Endothelial cell of umbilical vein (primary cell): ENCODE data around the gene ST6GALNAC2.

Source experiments
- CTCF ChIP-seq, 2 donors: IDR thresholded peaks; 1 replicate in 1 of 2; 2 replicates in 1 of 2; pipeline ENCODE4 v1.5.1; 2011; ENCODE audit warnings: low read length in 2 of 2, mild to moderate bottlenecking in 2 of 2, moderate library complexity in 2 of 2, control low read depth in 1 of 2, inconsistent platforms in 1 of 2, low read depth in 1 of 2; ENCODE audit not compliant: insufficient read depth in 1 of 2; ENCODE audit errors: extremely low read depth in 1 of 2
- EZH2 ChIP-seq: IDR thresholded peaks from 2 replicates; pipeline ENCODE4 v1.6.1; 2012; ENCODE audit warnings: borderline replicate concordance, low read depth, mild to moderate bottlenecking, moderate library complexity, low read length, inconsistent platforms; ENCODE audit not compliant: severe bottlenecking
- FOS ChIP-seq: IDR thresholded peaks from 2 replicates; pipeline ENCODE4 v1.6.1; 2011; ENCODE audit warnings: mild to moderate bottlenecking, low read length, moderate library complexity, borderline replicate concordance; ENCODE audit not compliant: insufficient read depth
- GATA2 ChIP-seq: IDR thresholded peaks from 2 replicates; pipeline ENCODE4 v1.7.0; 2011; ENCODE audit warnings: low read depth, mild to moderate bottlenecking, moderate library complexity, mixed read lengths, low read length; ENCODE audit not compliant: insufficient read length, insufficient read depth
- JUN ChIP-seq: IDR thresholded peaks from 2 replicates; pipeline ENCODE4 v1.6.1; 2011; ENCODE audit warnings: borderline replicate concordance, low read depth; ENCODE audit not compliant: insufficient read length, insufficient read depth
- MYC ChIP-seq: IDR thresholded peaks from one replicate; pipeline ENCODE4 v1.6.1; 2011; ENCODE audit warnings: mild to moderate bottlenecking, low read depth, low read length
- POLR2A ChIP-seq: IDR thresholded peaks from 2 replicates; pipeline ENCODE4 v1.6.1; 2012; ENCODE audit warnings: low read depth, mild to moderate bottlenecking, control low read depth, low read length
- POLR2AphosphoS5 ChIP-seq: IDR thresholded peaks from 2 replicates; pipeline ENCODE4 v1.6.1; 2012; ENCODE audit warnings: low read depth, mild to moderate bottlenecking, control low read depth, low read length, moderate library complexity; ENCODE audit not compliant: insufficient read depth
- TF ChIP-seq, protein P1 (sequence below): IDR thresholded peaks from 2 replicates; pipeline ENCODE4 v1.6.1; 2011; ENCODE audit not compliant: insufficient read depth, insufficient read length

DNA sequence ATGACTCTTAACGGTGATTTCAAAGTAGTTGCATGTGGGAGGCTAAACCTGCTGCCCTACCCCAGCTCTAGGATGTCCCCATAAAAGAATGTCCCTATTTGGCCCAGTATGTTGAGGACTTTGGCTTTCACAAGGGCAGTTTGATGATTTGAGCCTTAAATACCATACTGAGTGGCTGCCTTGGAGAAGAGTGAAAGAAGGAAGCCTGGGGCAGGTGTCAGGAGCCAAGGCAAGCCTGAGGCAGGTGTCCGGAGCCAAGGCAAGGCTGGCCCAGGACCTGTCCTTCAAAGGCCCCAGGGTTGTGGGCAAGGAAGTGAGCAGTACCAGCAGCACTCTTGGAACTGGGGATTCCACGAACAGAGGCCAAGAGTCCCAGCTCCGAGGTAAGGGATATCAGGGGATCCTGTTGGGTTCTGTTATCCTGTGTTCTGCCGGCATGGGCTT lies 18.6 kb downstream of the ST6GALNAC2 start:
- TF ChIP-seq EZH2 (no peak), CTCF (IDR thresholded peaks at IDR 0.05; ENCODE audit: extremely low read depth in 1 of 2, insufficient read depth in 1 of 2, low read depth in 1 of 2, low read length in 2 of 2) (no peak), JUN (no peak), GATA2 (no peak), POLR2AphosphoS5 (no peak), POLR2A (no peak), MYC (no peak), FOS (no peak)
- TF ChIP-seq, protein P1, sequence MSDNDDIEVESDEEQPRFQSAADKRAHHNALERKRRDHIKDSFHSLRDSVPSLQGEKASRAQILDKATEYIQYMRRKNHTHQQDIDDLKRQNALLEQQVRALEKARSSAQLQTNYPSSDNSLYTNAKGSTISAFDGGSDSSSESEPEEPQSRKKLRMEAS, result no peak
